ENCODE results near the gene FBXW7.

FBXW7 gene

GRCh38 chr4:152289941-152290340 lies 246.0 kb downstream of the FBXW7 start:
- H3K27me3 ChIP-seq (ENCODE audit: control insufficient read depth, insufficient read depth, low read length, poor library complexity, severe bottlenecking) = no peaks in the 10 kb centered on the region
- no peak overlapping the region for H3K27ac ChIP-seq (ENCODE audit: insufficient read depth, low read depth, low read length, poor library complexity, severe bottlenecking)
- no peaks in the 10 kb centered on the region for H3K36me3 ChIP-seq (ENCODE audit: control insufficient read depth, insufficient read depth, low read length)
- H3K4me3 ChIP-seq (ENCODE audit: insufficient read depth, low read depth, low read length) = no peak overlapping the region
- no peaks in the 10 kb centered on the region for H3K4me1 ChIP-seq (ENCODE audit: control insufficient read depth, insufficient read depth, low read length)
- 94 to 95% methylated on average over 4 of the region's 4 CpGs for WGBS, 2 experiments
- H3K9me3 ChIP-seq (ENCODE audit: control insufficient read depth, low read length) = no peaks in the 10 kb centered on the region

GRCh38 chr4:152289541-152289940 lies 246.4 kb downstream of the FBXW7 start:
- H3K36me3 ChIP-seq (ENCODE audit: control insufficient read depth, insufficient read depth, low read length) = no peaks in the 10 kb centered on the region
- H3K4me3 ChIP-seq (ENCODE audit: insufficient read depth, low read depth, low read length) = no peak overlapping the region
- H3K4me1 ChIP-seq (ENCODE audit: control insufficient read depth, insufficient read depth, low read length) = no peaks in the 10 kb centered on the region
- H3K9me3 ChIP-seq (ENCODE audit: control insufficient read depth, low read length) = no peaks in the 10 kb centered on the region
- H3K27ac ChIP-seq (ENCODE audit: insufficient read depth, low read depth, low read length, poor library complexity, severe bottlenecking) = no peak overlapping the region
- H3K27me3 ChIP-seq (ENCODE audit: control insufficient read depth, insufficient read depth, low read length, poor library complexity, severe bottlenecking) = no peaks in the 10 kb centered on the region
- WGBS, 2 experiments = 98 to 100% methylated on average over 3 of the region's 3 CpGs

GRCh38 chr4:152283801-152284470 lies 252.0 kb downstream of the FBXW7 start:
- WGBS, 2 experiments = 54% methylated on average over 2 of the region's 2 CpGs; no CpG with 5 or more reads in 1 of the 2 experiments
- Histone ChIP-seq H3K27me3 (ENCODE audit: control insufficient read depth, insufficient read depth, low read length, poor library complexity, severe bottlenecking) (no peaks in the 10 kb centered on the region), H3K4me1 (ENCODE audit: control insufficient read depth, insufficient read depth, low read length) (no peaks in the 10 kb centered on the region), H3K4me3 (ENCODE audit: insufficient read depth, low read depth, low read length) (no peak overlapping the region), H3K27ac (ENCODE audit: insufficient read depth, low read depth, low read length, poor library complexity, severe bottlenecking) (no peak overlapping the region), H3K36me3 (ENCODE audit: control insufficient read depth, insufficient read depth, low read length) (no peaks in the 10 kb centered on the region), H3K9me3 (ENCODE audit: control insufficient read depth, low read length) (no peaks in the 10 kb centered on the region)

GRCh38 chr4:152281822-152282221 lies 254.1 kb downstream of the FBXW7 start:
- WGBS, 2 experiments = 95% methylated on average over 6 of the region's 6 CpGs
- no peaks in the 10 kb centered on the region for H3K36me3 ChIP-seq (ENCODE audit: control insufficient read depth, insufficient read depth, low read length)
- no peaks in the 10 kb centered on the region for H3K9me3 ChIP-seq (ENCODE audit: control insufficient read depth, low read length)
- no peak overlapping the region for H3K4me3 ChIP-seq (ENCODE audit: insufficient read depth, low read depth, low read length)
- no peaks in the 10 kb centered on the region for H3K27me3 ChIP-seq (ENCODE audit: control insufficient read depth, insufficient read depth, low read length, poor library complexity, severe bottlenecking)
- no peak overlapping the region for H3K27ac ChIP-seq (ENCODE audit: insufficient read depth, low read depth, low read length, poor library complexity, severe bottlenecking)
- no peaks in the 10 kb centered on the region for H3K4me1 ChIP-seq (ENCODE audit: control insufficient read depth, insufficient read depth, low read length)

- H3K36me3 ChIP-seq (ENCODE audit: control insufficient read depth, insufficient read depth, low read length) = no peaks in the 10 kb centered on the region
- WGBS, 2 experiments = 93 to 94% methylated on average over 2 of the region's 2 CpGs
Measured at GRCh38 chr4:152281211-152281610, 254.7 kb downstream of the FBXW7 start.

GRCh38 chr4:152279234-152279566 lies 256.7 kb downstream of the FBXW7 start:
- no peak overlapping the region for H3K27ac ChIP-seq (ENCODE audit: insufficient read depth, low read depth, low read length, poor library complexity, severe bottlenecking)
- H3K27me3 ChIP-seq (ENCODE audit: control insufficient read depth, insufficient read depth, low read length, poor library complexity, severe bottlenecking) = no peaks in the 10 kb centered on the region
- H3K36me3 ChIP-seq (ENCODE audit: control insufficient read depth, insufficient read depth, low read length) = no peaks in the 10 kb centered on the region
- 90% methylated on average over 8 of the region's 8 CpGs for WGBS, 2 experiments
- no peak overlapping the region for H3K4me3 ChIP-seq (ENCODE audit: insufficient read depth, low read depth, low read length)
- H3K4me1 ChIP-seq (ENCODE audit: control insufficient read depth, insufficient read depth, low read length) = no peaks in the 10 kb centered on the region
- H3K9me3 ChIP-seq (ENCODE audit: control insufficient read depth, low read length) = no peaks in the 10 kb centered on the region

More at GRCh38 chr4:152281211-152281610, 254.7 kb downstream of the FBXW7 start:
- Histone ChIP-seq H3K4me3 (ENCODE audit: insufficient read depth, low read depth, low read length) (no peak overlapping the region), H3K27ac (ENCODE audit: insufficient read depth, low read depth, low read length, poor library complexity, severe bottlenecking) (no peak overlapping the region), H3K4me1 (ENCODE audit: control insufficient read depth, insufficient read depth, low read length) (no peaks in the 10 kb centered on the region), H3K9me3 (ENCODE audit: control insufficient read depth, low read length) (no peaks in the 10 kb centered on the region), H3K27me3 (ENCODE audit: control insufficient read depth, insufficient read depth, low read length, poor library complexity, severe bottlenecking) (no peaks in the 10 kb centered on the region)

GRCh38 chr4:152278505-152279233 lies 257.2 kb downstream of the FBXW7 start:
- Histone ChIP-seq H3K27ac (ENCODE audit: insufficient read depth, low read depth, low read length, poor library complexity, severe bottlenecking) (no peak overlapping the region), H3K4me1 (ENCODE audit: control insufficient read depth, insufficient read depth, low read length) (peaks cover 2% of the 10 kb centered on the region)

GRCh38 chr4:152278172-152278504 lies 257.8 kb downstream of the FBXW7 start:
- H3K4me1 ChIP-seq (ENCODE audit: control insufficient read depth, insufficient read depth, low read length) = peaks cover 2% of the 10 kb centered on the region
- H3K27me3 ChIP-seq (ENCODE audit: control insufficient read depth, insufficient read depth, low read length, poor library complexity, severe bottlenecking) = no peaks in the 10 kb centered on the region
- no peaks in the 10 kb centered on the region for H3K36me3 ChIP-seq (ENCODE audit: control insufficient read depth, insufficient read depth, low read length)
- no peak overlapping the region for H3K27ac ChIP-seq (ENCODE audit: insufficient read depth, low read depth, low read length, poor library complexity, severe bottlenecking)
- no peak overlapping the region for H3K4me3 ChIP-seq (ENCODE audit: insufficient read depth, low read depth, low read length)
- no peaks in the 10 kb centered on the region for H3K9me3 ChIP-seq (ENCODE audit: control insufficient read depth, low read length)

More at GRCh38 chr4:152278505-152279233, 257.2 kb downstream of the FBXW7 start:
- Histone ChIP-seq H3K36me3 (ENCODE audit: control insufficient read depth, insufficient read depth, low read length) (no peaks in the 10 kb centered on the region), H3K27me3 (ENCODE audit: control insufficient read depth, insufficient read depth, low read length, poor library complexity, severe bottlenecking) (no peaks in the 10 kb centered on the region), H3K9me3 (ENCODE audit: control insufficient read depth, low read length) (no peaks in the 10 kb centered on the region), H3K4me3 (ENCODE audit: insufficient read depth, low read depth, low read length) (no peak overlapping the region)
- WGBS, 2 experiments = 83 to 87% methylated on average over 7 to 9 of the region's 9 CpGs

- Histone ChIP-seq H3K4me3 (ENCODE audit: insufficient read depth, low read depth, low read length) (no peak overlapping the region), H3K9me3 (ENCODE audit: control insufficient read depth, low read length) (no peaks in the 10 kb centered on the region), H3K36me3 (ENCODE audit: control insufficient read depth, insufficient read depth, low read length) (no peaks in the 10 kb centered on the region), H3K27me3 (ENCODE audit: control insufficient read depth, insufficient read depth, low read length, poor library complexity, severe bottlenecking) (no peaks in the 10 kb centered on the region), H3K4me1 (ENCODE audit: control insufficient read depth, insufficient read depth, low read length) (peaks cover 2% of the 10 kb centered on the region), H3K27ac (ENCODE audit: insufficient read depth, low read depth, low read length, poor library complexity, severe bottlenecking) (no peak overlapping the region)
- WGBS, 2 experiments = 93 to 96% methylated on average over 5 of the region's 5 CpGs
Measured at GRCh38 chr4:152277333-152277732, 258.6 kb downstream of the FBXW7 start.

GRCh38 chr4:152273343-152273742 lies 262.5 kb downstream of the FBXW7 start:
- Histone ChIP-seq H3K27me3 (ENCODE audit: control insufficient read depth, insufficient read depth, low read length, poor library complexity, severe bottlenecking) (no peaks in the 10 kb centered on the region), H3K27ac (ENCODE audit: insufficient read depth, low read depth, low read length, poor library complexity, severe bottlenecking) (no peak overlapping the region), H3K4me1 (ENCODE audit: control insufficient read depth, insufficient read depth, low read length) (peaks cover 2% of the 10 kb centered on the region), H3K4me3 (ENCODE audit: insufficient read depth, low read depth, low read length) (no peak overlapping the region), H3K9me3 (ENCODE audit: control insufficient read depth, low read length) (no peaks in the 10 kb centered on the region), H3K36me3 (ENCODE audit: control insufficient read depth, insufficient read depth, low read length) (no peaks in the 10 kb centered on the region)
- WGBS, 2 experiments = 83 to 88% methylated on average over 1 of the region's 1 CpG
